HFF-Myc (cell line): Measurements from ENCODE around the gene PRTN3.

Experiments used
- DNase-seq: peaks from one replicate; pipeline ENCODE4 v3.0.0-alpha.2; 2011; ENCODE audit warnings: low read depth; ENCODE audit errors: extremely low read depth
- H3K4me3 ChIP-seq: replicated peaks from 2 replicates; pipeline ENCODE4 v1.5.1; 2011; ENCODE audit warnings: low read depth, mild to moderate bottlenecking, control low read depth, low read length
- CTCF ChIP-seq: IDR thresholded peaks from 2 replicates; pipeline ENCODE4 v1.5.1; 2012; ENCODE audit warnings: mild to moderate bottlenecking, low read depth, low read length, control low read depth; ENCODE audit errors: missing control alignments

PRTN3 gene

GRCh38 chr19:858868-859843, 18.4 kb downstream of the PRTN3 start, which contains the start of gene CFD:
Gene CFD, plus strand, starts transcription at chr19:859664. Its CDS starts 26 bp downstream, at chr19:859690.
- no peak for TF ChIP-seq CTCF
- no peak for DNase-seq
- H3K4me3 ChIP-seq: peak within 1 kb of the TSS; percentile 35

GRCh38 chr19:861141-861755, 20.4 kb downstream of the PRTN3 start:
- no peak for DNase-seq
- no peak overlapping the region for H3K4me3 ChIP-seq
- no peak for TF ChIP-seq CTCF

GRCh38 chr19:861756-862580, 21.2 kb downstream of the PRTN3 start:
- DNase-seq: no peak
- no peak overlapping the region for H3K4me3 ChIP-seq
- TF ChIP-seq CTCF: peak; percentile 10

- no peak for TF ChIP-seq CTCF
- DNase-seq: no peak
- no peak overlapping the region for H3K4me3 ChIP-seq
These were observed 21.9 kb downstream of the PRTN3 start for GRCh38 chr19:862581-863314.

- no peak for TF ChIP-seq CTCF
- DNase-seq: no peak
- H3K4me3 ChIP-seq: no peak overlapping the region
These were observed 22.5 kb downstream of the PRTN3 start for GRCh38 chr19:863315-863620.

GRCh38 chr19:866769-867300, 26.0 kb downstream of the PRTN3 start:
- no peak for TF ChIP-seq CTCF
- no peak overlapping the region for H3K4me3 ChIP-seq
- DNase-seq: no peak
